HG03066 (cell line): Measurements from ENCODE around the gene ITIH4.
"Not testable (repeated sequence)": the region's sequence is repeated elsewhere in the genome, so short reads cannot be mapped to it uniquely, and the experiment has no call there.

Experiments used
- ATAC-seq: cut with Tn5 transposase; IDR thresholded peaks from one replicate; pipeline ENCODE4 v1.9.1; 2021; ENCODE audit warnings: low read depth; ENCODE audit not compliant: unreplicated experiment

Gene ITIH4

DNA sequence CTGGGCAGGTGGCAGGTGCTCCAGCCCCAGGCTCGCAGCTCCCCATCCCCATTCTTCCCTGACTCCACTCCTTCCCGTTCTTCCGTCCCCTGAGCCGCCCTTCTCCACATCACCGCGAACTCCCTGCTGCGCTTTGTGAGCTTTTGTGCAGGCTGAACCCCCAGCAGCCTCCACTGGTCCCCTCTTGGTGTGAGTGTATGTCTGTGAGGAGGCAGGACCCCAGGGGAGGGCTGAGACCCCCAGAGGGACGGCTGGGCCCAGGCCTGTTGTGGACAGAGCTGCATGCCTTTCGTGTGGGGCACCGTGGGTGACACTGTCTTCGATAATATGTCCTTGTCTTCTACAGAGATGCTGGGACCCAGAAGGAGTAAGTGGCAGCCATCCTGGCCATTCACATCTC lies 43.2 kb downstream of the ITIH4 start:
- ATAC-seq = no peak

DNA sequence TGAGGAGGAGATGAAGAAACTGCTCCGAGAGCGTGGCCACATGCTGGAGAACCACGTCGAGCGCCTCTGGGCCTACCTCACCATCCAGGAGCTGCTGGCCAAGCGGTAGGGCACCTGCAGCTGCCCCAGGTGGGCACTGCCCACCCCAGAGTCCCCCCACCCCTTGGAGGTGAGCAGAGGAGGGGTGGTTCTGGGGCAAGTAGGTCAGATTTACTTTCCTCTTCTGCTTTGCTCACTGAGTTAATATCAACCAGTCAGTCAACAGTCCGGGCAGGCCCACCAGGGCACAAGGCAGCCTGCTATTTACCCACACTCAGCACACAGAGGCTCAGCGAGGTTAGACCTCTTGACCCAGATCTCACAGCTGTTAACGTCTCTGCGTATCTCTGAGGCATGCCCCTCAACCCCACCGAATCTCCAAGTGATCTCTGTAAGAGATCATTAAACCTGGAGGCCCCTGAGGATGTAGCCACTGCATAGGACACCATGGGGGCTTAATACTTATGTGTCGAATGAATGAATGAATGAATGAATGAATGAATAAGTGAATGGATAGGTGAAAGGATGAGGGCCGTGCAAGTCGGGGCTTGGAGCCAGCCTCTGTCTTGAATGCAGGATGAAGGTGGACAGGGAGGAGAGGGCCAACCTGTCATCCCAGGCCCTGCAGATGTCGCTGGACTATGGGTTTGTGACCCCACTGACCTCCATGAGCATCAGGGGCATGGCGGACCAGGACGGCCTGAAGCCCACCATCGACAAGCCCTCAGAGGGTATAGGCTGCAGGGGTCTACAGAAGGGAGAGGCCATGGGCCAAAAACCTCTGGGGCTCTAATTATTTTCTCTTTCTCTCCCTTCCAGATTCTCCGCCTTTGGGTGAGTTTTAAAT lies 43.9 kb downstream of the ITIH4 start:
- no peak for ATAC-seq

DNA sequence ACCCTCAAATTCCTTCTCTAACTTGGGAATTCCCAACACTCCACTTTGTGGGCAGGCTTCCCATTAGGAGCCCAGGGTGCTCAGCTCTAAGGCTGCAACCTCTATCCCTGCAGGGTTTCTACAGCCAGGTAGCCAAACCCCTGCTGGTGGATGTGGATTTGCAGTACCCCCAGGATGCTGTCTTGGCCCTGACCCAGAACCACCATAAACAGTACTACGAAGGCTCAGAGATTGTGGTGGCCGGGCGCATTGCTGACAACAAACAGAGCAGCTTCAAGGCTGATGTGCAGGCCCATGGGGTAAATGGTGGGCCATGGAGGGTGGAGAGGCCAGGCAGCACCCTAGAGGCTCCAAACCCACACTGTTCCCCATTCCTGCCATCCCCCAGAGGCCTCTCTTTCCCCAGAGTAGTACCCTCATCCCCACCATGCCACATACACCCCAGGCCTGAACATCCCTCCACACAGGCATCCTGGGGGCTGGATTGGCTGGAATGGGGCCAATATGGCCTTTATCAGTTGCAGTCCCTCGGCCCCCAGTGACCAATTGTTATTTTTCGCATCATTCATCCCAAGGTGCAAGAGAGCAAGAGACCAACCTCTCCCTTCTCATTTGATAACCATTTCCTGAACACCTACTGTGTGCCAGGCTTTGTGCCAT lies 45.4 kb downstream of the ITIH4 start:
- ATAC-seq = no peak

DNA sequence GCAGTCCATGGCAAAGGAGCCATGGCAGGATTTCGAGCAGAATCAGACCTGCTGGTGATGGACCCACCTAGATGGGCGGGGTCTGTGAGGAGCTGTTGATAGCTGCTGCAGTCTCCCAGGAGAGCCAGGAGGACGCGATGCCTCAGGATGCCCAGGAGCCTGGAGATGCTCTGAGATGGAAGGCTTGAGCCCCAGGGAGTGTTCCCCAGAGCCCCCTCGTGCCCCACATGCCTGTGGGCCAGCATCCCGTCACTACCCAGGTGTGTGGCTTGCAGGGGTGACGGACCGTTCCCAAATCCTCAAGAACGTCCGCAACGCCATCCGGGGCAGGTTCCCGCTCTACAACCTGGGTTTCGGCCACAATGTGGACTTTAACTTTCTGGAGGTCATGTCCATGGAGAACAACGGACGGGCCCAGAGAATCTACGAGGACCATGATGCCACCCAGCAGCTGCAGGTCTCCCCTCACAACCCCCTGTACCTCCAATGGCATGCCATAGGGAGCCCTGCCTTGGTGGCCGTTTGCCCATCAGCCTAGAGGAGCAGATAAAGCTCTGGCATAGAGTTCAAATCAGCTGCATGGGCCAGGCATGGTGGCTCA lies 46.4 kb downstream of the ITIH4 start:
- ATAC-seq = no peak

DNA sequence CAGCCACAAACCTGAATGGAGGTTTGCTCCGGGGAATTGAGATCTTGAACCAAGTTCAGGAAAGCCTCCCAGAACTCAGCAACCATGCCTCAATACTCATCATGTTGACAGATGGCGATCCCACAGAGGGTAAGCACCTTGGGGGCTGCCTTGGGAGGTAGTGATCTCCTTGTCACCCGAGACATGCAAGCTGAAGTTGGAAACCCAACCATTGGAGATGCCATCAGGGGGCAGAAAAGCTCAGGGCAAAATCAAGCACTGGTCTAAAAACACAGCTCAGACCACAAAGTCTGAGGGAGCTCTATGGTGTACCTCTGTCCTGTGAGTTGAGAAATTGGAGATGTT lies 47.3 kb downstream of the ITIH4 start:
- no peak for ATAC-seq

DNA sequence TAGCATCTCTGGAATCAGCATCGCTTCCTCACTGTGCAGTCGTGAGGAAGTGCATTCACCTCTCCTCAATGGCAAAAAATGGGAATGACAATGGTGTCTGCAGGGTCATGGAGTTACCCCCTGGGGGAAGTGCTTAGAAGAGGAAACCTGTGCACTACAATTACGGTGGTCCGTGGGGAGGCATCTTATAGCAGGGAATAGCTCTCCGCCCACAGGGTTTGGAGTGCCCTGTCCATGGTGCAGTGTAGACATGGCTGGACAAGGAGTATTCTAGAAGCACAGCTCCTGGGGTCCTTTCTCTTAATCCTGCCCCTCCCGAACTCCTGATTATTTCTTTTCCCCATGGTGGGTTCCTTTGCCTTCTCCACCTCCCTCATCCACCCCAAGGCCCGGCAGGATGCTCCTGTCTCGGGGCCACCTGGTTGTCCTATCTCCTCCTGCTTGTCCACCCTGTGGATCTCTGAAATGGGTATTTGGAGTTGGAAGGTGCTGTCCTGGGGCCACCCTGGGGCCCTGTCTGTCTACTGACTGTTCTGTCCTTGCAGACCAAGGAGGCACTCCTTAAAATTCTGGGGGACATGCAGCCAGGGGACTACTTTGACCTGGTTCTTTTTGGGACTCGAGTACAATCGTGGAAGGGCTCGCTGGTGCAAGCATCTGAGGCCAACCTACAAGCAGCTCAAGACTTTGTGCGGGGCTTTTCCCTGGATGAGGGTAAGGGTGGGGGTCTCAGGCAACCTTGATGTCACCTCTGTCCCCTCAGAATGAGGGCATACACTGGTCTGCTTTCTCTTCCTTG lies 47.9 kb downstream of the ITIH4 start:
- ATAC-seq = no peak

DNA sequence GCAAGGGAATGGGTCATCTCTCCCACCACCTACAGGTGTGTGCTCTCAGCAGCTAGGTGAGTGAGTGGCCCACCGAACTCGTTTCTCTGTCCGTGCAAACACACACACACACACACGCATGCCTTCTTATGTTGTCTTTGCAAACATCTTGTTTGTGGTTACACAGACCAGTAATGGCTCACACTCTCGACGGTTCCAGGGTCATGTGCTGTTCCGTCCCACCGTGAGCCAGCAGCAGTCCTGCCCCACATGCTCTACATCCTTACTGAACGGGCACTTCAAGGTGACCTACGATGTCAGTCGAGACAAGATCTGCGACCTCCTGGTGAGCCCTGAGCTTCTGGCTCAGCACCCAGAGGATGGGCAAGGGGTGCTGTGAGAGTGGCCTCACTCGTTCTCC lies 48.7 kb downstream of the ITIH4 start:
- no peak for ATAC-seq

DNA sequence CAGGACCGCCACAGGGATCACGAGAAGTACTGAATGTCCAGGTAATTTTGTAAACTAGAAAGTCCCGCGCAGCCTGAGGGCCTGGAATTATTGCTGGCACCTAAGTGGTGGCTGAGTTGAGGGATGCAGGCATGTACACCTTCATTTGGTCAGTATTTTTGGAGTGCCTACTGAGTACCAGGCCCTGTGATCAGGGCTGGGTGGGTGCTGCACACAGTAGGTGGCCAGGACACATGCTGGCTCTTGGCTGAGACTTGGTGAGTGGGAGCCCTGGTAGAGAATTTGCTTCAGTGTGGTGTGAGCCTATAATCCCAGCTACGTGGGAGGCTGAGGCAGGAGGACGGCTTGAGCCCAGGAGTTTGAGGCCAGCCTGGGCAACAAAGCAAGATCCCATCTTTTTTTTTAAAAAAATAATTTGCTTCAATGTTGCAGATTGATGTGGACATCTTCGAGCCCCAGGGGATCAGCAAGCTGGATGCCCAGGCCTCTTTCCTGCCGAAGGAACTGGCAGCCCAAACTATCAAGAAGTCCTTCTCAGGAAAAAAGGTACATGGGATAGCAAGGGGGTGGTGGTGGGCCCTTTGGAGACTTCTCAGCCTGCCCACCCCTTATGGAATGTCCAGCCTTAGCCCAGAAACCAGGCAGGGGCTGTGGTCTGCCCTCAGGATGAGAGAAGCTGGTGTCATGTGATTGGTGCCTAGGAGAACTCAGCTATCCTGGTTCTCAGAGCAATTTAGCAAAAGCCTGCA lies 50.5 kb downstream of the ITIH4 start:
- no peak for ATAC-seq

DNA sequence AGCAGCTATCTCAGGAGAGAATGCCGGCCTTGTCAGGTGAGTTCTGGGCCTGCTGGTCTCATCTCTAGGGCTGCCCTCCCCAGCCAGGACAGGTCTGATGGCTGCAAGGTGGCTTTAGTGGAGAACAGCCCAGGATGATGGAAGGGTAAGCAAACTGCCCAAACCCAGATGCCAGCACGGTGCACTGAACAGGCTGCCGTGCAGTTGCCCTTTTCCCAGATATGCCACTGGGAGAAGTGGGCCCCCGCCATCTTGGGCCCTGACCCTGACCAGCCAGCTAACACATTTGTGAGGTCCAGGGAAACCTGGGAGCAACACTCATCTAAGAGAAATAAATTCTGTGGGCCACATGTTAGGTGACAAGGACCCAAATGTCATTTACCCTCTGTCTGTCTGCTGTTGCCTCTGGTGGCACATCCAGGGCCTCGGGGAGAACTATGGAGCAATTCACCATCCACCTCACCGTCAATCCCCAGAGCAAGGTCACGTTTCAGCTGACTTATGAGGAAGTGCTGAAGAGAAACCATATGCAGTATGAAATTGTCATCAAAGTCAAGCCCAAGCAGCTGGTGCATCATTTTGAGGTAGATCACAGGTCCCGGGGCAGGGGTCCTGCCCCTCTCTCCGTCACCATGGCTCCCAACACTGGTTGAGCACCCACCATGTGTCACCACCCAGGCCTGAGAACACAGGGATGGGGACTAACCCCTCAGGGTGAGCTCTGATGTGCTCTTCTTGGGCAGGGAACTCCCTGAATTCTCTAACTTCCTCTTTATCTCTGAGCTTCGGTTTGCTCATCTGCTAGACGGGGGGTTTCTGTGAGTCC lies 51.2 kb downstream of the ITIH4 start:
- ATAC-seq = no peak

DNA sequence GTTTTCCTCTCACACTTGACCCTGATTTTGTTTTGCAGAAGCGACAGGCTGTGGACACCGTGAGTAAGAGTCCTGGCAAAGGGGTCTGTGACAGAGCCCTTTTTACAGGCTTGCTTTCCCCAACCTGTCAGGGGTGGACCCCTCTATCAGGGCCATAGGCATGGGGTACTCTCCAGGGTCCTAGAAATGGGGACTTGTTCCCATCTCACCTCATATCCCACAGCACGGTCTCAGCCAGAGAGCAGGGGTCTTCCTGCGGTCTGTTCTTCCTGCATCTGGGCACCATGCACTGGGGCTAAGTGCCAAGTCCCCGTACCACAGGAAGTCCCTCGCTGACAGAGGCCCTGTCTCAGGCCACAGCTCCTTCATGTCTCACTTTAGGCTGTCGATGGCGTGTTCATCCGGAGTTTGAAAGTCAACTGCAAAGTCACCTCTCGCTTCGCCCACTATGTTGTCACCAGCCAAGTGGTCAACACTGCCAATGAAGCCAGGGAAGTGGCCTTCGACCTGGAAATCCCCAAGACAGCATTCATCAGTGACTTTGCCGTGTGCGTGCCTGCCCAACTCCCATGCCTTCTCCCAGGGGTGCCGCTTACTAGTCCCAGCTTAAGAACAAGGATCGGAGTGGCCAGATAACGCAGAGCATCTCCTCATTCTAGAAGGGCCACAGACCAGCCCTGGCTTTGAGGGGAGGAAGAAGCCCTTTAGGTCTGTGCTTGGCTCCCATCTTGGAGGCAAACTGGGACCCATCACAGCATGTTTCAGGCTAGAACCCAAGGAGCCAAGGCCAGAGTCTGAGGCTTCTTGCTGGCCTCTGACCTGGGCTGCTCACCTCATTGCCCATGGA lies 52.3 kb downstream of the ITIH4 start:
- ATAC-seq = no peak

DNA sequence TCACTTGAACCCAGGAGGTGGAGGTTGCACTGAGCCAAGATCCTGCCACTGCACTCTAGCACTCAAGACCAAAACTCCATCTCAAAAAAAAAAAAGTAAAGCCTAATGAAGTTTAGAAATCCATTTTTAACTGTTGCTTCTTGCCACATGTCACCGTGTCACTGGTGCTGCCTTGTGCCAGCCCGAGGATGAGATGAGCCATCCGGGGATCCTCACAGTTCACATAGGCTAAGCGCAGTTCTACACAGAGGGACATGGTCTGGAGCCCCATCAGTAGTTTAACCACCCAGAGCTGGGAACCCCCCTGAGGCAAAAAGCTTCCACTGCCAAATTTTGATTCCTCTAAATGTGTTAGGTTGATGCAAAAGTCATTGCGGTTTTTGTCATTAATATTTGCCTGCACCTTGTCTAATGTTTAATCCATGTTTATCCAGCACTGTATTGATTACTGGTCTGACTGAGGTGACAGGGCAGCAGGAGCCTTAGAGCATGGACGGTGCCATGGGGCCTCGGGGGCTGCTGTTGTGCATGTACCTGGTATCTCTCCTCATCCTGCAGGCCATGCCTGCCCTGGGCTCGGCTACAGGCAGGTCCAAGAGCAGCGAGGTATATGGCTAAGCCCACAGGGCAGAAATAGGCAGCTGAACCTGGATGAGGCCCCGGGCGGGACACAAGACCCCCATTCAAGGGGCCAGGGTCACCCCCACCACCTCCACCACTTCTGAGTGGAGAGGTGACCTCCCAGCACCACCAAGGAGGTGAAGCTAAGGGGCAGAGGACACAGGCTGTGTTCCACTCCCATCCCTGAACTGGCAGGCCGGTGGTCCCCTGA lies 53.1 kb downstream of the ITIH4 start, which contains the start of gene ITIH1:
Gene ITIH1, plus strand, starts transcription at position 473 of the 832 bp plus-strand sequence. Its CDS starts 17 bp downstream, at position 490.
- no peak for ATAC-seq

DNA sequence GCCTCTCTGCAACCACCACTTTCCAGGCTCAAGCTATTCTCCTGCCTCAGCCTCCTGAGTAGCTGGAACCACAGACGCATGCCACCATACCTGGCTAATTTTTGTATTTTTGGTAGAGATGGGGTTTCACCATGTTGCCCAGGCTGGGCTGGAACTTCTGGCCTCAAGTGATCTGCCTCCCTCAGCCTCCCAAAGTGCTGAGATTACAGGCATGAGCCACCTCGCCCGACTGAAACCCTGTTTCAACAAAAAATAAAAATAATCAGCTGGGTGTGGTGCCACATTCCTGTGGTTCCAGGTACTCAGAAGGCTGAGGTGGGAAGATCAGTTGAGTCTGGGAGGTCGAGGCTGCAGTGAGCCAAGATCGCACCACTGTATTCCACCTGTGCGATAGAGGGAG lies 54.0 kb downstream of the ITIH4 start:
- ATAC-seq = not testable (repeated sequence)

DNA sequence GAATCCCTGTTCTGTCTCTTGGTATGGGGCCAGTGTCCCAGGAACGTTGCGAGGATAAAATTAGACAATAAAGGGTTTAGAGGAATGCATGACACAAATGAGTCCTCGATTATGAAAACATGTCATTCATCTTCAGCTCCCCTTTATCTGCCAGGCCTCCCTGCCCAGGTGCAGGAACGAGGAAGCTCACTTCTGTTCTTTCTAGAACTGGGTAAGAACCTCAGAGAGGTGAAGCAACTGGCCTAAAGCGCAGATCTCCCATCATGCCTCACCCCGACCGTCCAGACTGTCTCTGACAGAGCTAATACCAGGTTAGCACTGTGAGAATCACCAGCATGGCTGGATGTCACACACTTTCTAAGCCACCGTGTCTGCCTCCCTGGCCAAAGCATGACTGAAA lies 54.6 kb downstream of the ITIH4 start:
- no peak for ATAC-seq

DNA sequence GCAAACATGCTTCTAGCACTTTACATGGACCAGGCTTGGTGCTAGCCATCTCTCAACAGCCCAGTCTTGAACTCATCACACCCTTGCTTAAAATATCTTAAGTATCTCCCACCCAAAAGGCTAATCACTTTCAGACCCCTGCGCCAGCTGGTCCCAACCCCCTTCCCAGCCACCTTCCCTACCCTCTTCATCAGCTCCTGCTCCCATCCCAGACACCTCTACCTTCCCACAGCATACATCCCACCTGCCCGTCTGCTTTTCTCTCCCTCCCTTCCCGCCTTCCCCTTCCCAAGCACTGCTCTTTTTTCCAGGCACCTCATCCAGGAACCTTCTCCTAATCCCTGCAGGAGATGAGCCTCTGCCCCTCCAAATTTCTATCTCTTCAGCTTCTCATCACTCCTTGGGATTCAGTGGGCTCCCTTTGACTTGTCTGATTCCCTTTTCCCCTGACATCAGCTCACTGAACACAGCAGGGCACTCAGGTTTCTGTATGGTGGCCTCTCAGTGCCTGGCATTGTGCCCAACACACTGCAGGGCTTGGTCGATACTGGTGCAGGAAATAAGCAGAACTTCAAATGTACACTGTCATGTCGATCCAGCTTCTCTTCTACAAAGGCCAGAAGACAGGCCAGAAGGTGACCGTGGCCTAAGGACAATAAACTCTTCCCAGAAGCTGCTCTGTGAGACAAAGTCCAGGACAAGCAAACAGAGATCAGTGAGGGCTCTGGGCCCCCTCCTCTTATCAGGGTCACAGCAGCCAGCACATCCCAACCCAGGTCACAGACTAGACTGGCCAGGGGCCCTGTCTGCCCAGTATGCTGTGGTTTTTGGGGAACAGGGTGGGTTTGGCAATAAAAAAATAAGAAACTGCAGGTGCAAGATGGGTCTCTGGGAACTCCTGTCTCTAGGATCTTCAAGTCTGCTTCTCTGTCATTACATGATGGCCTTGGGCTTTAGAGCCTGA lies 55.3 kb downstream of the ITIH4 start:
- no peak for ATAC-seq

DNA sequence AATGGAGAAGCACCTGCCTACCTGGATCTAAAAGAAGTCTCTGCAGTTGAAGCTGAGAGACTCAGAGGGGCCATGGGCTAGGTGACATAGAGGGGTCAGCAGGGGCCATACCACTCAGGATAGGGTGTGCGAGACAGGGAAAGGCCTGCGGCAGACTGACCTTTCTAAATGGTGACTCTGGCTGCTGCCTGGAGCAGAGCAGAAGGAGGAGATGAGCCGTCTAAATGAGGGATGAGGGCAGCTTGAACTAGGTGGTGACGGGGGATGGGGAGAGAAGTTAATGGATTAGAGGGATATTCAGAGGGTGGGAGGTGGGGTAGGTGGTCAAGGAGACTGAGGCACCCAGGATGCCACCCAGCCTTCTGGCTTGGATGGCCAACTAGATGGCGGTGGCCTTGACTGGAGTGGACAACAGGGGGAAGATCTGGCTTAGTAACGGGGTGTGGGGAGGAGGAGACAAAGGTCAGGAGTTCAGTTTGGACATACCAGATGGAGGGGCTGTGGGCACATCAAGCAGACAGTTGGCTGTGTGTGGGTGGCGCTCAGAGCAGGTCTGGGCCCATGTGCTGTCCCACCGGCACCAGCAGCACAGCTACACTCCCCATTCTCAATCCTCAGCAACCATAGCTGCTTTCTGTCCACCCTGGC lies 56.3 kb downstream of the ITIH4 start:
- ATAC-seq = no peak
